ENCODE results near the gene RTN4. TPM values are rescaled to one million over a fixed set of nuclear protein-coding genes. Genes with fewer than 3 reads are reported as not detected.

Gene RTN4
- total RNA-seq, 1 donor from 2014 or later, result 819 TPM

- no peak for TF ChIP-seq CTCF (IDR thresholded peaks at IDR 0.05)
- Mint-ChIP-seq H3K4me3 (ENCODE audit: unreplicated experiment) (no peak overlapping the region), H3K36me3 (ENCODE audit: low read depth) (peaks cover 33% of the 10 kb centered on the region), H3K4me1 (ENCODE audit: low read depth) (peaks cover 75% of the 10 kb centered on the region), H3K27ac (ENCODE audit: unreplicated experiment) (peak overlapping the region; percentile 70), H3K9me3 (ENCODE audit: low read depth) (no peaks in the 10 kb centered on the region), H3K27me3 (ENCODE audit: low read depth) (no peaks in the 10 kb centered on the region)
- DNase-seq (ENCODE audit: low spot score), result no peak
Measured at GRCh38 chr2:54983345-54984220, 66.7 kb downstream of the RTN4 start.

GRCh38 chr2:54981385-54981784 is 68.9 kb downstream of the RTN4 start:
- Mint-ChIP-seq H3K9me3 (ENCODE audit: low read depth) (no peaks in the 10 kb centered on the region), H3K4me1 (ENCODE audit: low read depth) (peaks cover 69% of the 10 kb centered on the region), H3K27ac (ENCODE audit: unreplicated experiment) (peak overlapping the region; percentile 63), H3K27me3 (ENCODE audit: low read depth) (no peaks in the 10 kb centered on the region), H3K4me3 (ENCODE audit: unreplicated experiment) (no peak overlapping the region), H3K36me3 (ENCODE audit: low read depth) (peaks cover 34% of the 10 kb centered on the region)
- DNase-seq (ENCODE audit: low spot score), result no peak
- TF ChIP-seq CTCF (IDR thresholded peaks at IDR 0.05), result no peak

- Mint-ChIP-seq H3K9me3 (ENCODE audit: low read depth) (no peaks in the 10 kb centered on the region), H3K27ac (ENCODE audit: unreplicated experiment) (peak overlapping the region; percentile 55), H3K27me3 (ENCODE audit: low read depth) (no peaks in the 10 kb centered on the region), H3K4me3 (ENCODE audit: unreplicated experiment) (no peak overlapping the region), H3K36me3 (ENCODE audit: low read depth) (peaks cover 30% of the 10 kb centered on the region), H3K4me1 (ENCODE audit: low read depth) (peaks cover 73% of the 10 kb centered on the region)
- TF ChIP-seq CTCF (IDR thresholded peaks at IDR 0.05), result no peak
- no peak for DNase-seq (ENCODE audit: low spot score)
Measured at GRCh38 chr2:54979321-54980044, 70.8 kb downstream of the RTN4 start.

- H3K4me3 Mint-ChIP-seq (ENCODE audit: unreplicated experiment), result no peak overlapping the region
- peaks cover 73% of the 10 kb centered on the region for H3K4me1 Mint-ChIP-seq (ENCODE audit: low read depth)
- DNase-seq (ENCODE audit: low spot score), result no peak
- peak overlapping the region; percentile 74 for H3K27ac Mint-ChIP-seq (ENCODE audit: unreplicated experiment)
- TF ChIP-seq CTCF (IDR thresholded peaks at IDR 0.05), result no peak
- H3K36me3 Mint-ChIP-seq (ENCODE audit: low read depth), result peaks cover 23% of the 10 kb centered on the region
- H3K9me3 Mint-ChIP-seq (ENCODE audit: low read depth), result no peaks in the 10 kb centered on the region
- H3K27me3 Mint-ChIP-seq (ENCODE audit: low read depth), result no peaks in the 10 kb centered on the region
Measured at GRCh38 chr2:54977149-54977548, 73.1 kb downstream of the RTN4 start.

All from chondrocyte (in vitro differentiated cells).